Fibroblast of lung (primary cell): ENCODE data around the gene TSPAN3. TPM values are rescaled to one million over a fixed set of nuclear protein-coding genes. Genes with fewer than 3 reads are reported as not detected.
A peak's percentile ranks its signal among the peaks of the same experiment; 100 is the strongest.

Experiments
- DNase-seq, 2 donors: peaks; one replicate each; pipeline versions ENCODE4 v3.0.0 to v3.0.0-alpha.2; 2010; ENCODE audit warnings: low read depth in 2 of 2
- H2AFZ ChIP-seq: 2 replicates; pipeline ENCODE4 v1.5.1; 2012; ENCODE audit warnings: low read length, control low read depth, inconsistent platforms
- H3K27ac ChIP-seq: 2 replicates; pipeline ENCODE4 v1.5.1; 2011; ENCODE audit warnings: low read length, control low read depth; ENCODE audit not compliant: insufficient read depth
- H3K27me3 ChIP-seq: 2 replicates; pipeline ENCODE4 v1.5.1; 2011; ENCODE audit warnings: mild to moderate bottlenecking, low read length; ENCODE audit not compliant: control insufficient read depth, insufficient read depth
- H3K36me3 ChIP-seq: 2 replicates; pipeline ENCODE4 v1.5.1; 2011; ENCODE audit warnings: low read length; ENCODE audit not compliant: control insufficient read depth, insufficient read depth
- H3K4me1 ChIP-seq: 2 replicates; pipeline ENCODE4 v1.5.1; 2011; ENCODE audit warnings: low read length; ENCODE audit not compliant: control insufficient read depth, insufficient read depth; ENCODE audit errors: extremely low read depth
- H3K4me2 ChIP-seq: 2 replicates; pipeline ENCODE4 v1.5.1; 2011; ENCODE audit warnings: low read length, control low read depth; ENCODE audit not compliant: insufficient read depth; ENCODE audit errors: extremely low read depth
- H3K4me3 ChIP-seq, 4 experiments: fragments of 200-600 bp in 1 of 4; sonication (generic) in 1 of 4; replicated peaks in 1 of 4; 2 replicates each; pipeline ENCODE4 v1.5.1; 2011 to 2016; ENCODE audit warnings: low read length in 4 of 4, low read depth in 3 of 4, mild to moderate bottlenecking in 3 of 4, control low read depth in 2 of 4, inconsistent platforms in 1 of 4, mixed read lengths in 1 of 4; ENCODE audit not compliant: insufficient read depth in 1 of 4; ENCODE audit errors: control extremely low read depth in 1 of 4
- H3K79me2 ChIP-seq: 2 replicates; pipeline ENCODE4 v1.5.1; 2012; ENCODE audit warnings: mild to moderate bottlenecking, low read length, inconsistent platforms; ENCODE audit not compliant: control insufficient read depth, insufficient read depth
- H3K9ac ChIP-seq: 2 replicates; pipeline ENCODE4 v1.5.1; 2011; ENCODE audit warnings: mild to moderate bottlenecking, low read length, control low read depth; ENCODE audit not compliant: insufficient read depth
- H3K9me3 ChIP-seq: 2 replicates; pipeline ENCODE4 v1.5.1; 2012; ENCODE audit warnings: low read depth, low read length; ENCODE audit not compliant: control insufficient read depth, insufficient read depth
- H4K20me1 ChIP-seq: 2 replicates; pipeline ENCODE4 v1.5.1; 2011; ENCODE audit warnings: low read length; ENCODE audit not compliant: control insufficient read depth, insufficient read depth; ENCODE audit errors: extremely low read depth
- EZH2 ChIP-seq: IDR thresholded peaks from 2 replicates; pipeline ENCODE4 v1.5.1; 2012; ENCODE audit warnings: low read length, control low read depth, mild to moderate bottlenecking; ENCODE audit errors: missing control alignments
- polyA plus RNA-seq, 2 donors: library from polyadenylated mRNA; depleted of rRNA in 1 of 2; stranded (reverse) in 1 of 2; unstranded in 1 of 2; fragments of >200 nt; gene quantifications; 2 replicates each; pipeline ENCODE4 v1.2.1, GENCODE V29; 2011 to 2012; ENCODE audit warnings: missing spikeins in 1 of 2
- total RNA-seq: library from RNA; depleted of rRNA; stranded (reverse); fragments of >200 nt; gene quantifications from 2 replicates; pipeline ENCODE4 v1.2.1, GENCODE V29; 2014
- TF ChIP-seq, protein P1 (sequence below), 2 donors: IDR thresholded peaks in 1 of 2; conservative IDR thresholded peaks in 1 of 2; 1 replicate in 1 of 2; 2 replicates in 1 of 2; pipeline ENCODE4 v1.5.1; 2011 to 2012; ENCODE audit warnings: low read length in 2 of 2, control low read depth in 1 of 2, inconsistent platforms in 1 of 2, low read depth in 1 of 2, mild to moderate bottlenecking in 1 of 2

Gene TSPAN3
- total and polyA plus RNA-seq, 2 donors (not counting 1 experiment from before 2014, with no cell fraction given), result 225 to 472 TPM

GRCh38 chr15:77020348-77021087 lies 50.4 kb downstream of the TSPAN3 start:
- Histone ChIP-seq H3K27me3 (no peaks in the 10 kb centered on the region), H3K79me2 (no peaks in the 10 kb centered on the region), H3K4me1 (peaks cover 8% of the 10 kb centered on the region), H3K9ac (no peak overlapping the region), H2AFZ (no peak overlapping the region), H4K20me1 (no peaks in the 10 kb centered on the region), H3K4me3 (no peak overlapping the region), H3K9me3 (no peaks in the 10 kb centered on the region), H3K36me3 (no peaks in the 10 kb centered on the region), H3K27ac (no peak overlapping the region), H3K4me2 (no peak overlapping the region)
- TF ChIP-seq, protein P1, sequence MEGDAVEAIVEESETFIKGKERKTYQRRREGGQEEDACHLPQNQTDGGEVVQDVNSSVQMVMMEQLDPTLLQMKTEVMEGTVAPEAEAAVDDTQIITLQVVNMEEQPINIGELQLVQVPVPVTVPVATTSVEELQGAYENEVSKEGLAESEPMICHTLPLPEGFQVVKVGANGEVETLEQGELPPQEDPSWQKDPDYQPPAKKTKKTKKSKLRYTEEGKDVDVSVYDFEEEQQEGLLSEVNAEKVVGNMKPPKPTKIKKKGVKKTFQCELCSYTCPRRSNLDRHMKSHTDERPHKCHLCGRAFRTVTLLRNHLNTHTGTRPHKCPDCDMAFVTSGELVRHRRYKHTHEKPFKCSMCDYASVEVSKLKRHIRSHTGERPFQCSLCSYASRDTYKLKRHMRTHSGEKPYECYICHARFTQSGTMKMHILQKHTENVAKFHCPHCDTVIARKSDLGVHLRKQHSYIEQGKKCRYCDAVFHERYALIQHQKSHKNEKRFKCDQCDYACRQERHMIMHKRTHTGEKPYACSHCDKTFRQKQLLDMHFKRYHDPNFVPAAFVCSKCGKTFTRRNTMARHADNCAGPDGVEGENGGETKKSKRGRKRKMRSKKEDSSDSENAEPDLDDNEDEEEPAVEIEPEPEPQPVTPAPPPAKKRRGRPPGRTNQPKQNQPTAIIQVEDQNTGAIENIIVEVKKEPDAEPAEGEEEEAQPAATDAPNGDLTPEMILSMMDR (conservative IDR thresholded peaks at IDR 0.05 in 1 of 2, IDR thresholded peaks at IDR 0.05 in 1 of 2; ENCODE audit: low read depth in 1 of 2, low read length in 2 of 2), result no peak
- TF ChIP-seq EZH2, result no peak
- no peak for DNase-seq

- no peak overlapping the region for H3K27ac ChIP-seq
- H3K4me2 ChIP-seq, result no peak overlapping the region
- no peak overlapping the region for H3K9ac ChIP-seq
- H3K27me3 ChIP-seq, result no peaks in the 10 kb centered on the region
- no peak overlapping the region for H2AFZ ChIP-seq
- no peak overlapping the region for H3K4me3 ChIP-seq
- H3K4me1 ChIP-seq, result peaks cover 8% of the 10 kb centered on the region
- DNase-seq, result peak in 1 of 2 donors; percentile 46
- TF ChIP-seq, protein P1 (conservative IDR thresholded peaks at IDR 0.05 in 1 of 2, IDR thresholded peaks at IDR 0.05 in 1 of 2; ENCODE audit: low read depth in 1 of 2, low read length in 2 of 2), result no peak
- no peak for TF ChIP-seq EZH2
- no peaks in the 10 kb centered on the region for H3K79me2 ChIP-seq
- no peaks in the 10 kb centered on the region for H4K20me1 ChIP-seq
- H3K9me3 ChIP-seq, result no peaks in the 10 kb centered on the region
- no peaks in the 10 kb centered on the region for H3K36me3 ChIP-seq
Measured at GRCh38 chr15:77019521-77020331, 51.2 kb downstream of the TSPAN3 start.

DNA sequence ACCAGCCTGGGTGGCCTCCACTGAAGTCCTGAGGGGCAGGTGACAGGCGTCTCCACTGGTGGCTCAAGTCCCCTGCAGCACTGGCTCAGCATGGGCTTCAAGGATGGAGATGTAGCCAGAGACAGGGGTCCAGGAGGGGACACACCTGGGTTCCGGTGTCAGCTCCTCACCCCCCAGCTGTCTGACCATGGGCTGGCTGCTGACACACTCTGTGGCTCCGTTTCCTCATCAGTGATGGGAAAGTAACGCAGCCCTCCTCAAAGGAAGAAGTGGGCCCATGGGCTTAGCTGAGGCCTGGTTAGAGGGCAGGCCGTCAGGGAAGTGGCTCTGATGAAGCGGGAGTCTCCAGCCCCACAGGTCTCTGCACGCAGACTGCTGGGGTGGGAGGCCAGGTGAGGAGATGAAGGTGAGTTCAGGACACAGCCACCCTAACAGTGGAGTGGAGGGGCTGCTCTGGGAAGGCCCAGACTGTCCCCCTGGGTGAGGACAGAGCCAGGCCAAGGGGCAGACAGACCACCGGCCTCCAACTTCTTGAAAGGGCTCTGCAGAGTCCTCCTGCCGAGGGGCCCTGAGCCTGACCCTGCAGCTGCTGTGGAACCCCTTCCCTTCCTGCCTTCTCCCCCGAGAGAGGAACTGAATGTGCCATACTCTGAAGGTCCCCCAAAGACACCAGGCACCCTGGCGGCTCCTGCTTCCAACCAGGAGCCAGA lies 52.0 kb downstream of the TSPAN3 start:
- no peak for DNase-seq
- Histone ChIP-seq H3K36me3 (no peaks in the 10 kb centered on the region), H3K4me3 (no peak overlapping the region), H3K27ac (no peak overlapping the region), H2AFZ (no peak overlapping the region), H3K4me2 (no peak overlapping the region), H3K9me3 (no peaks in the 10 kb centered on the region), H3K27me3 (no peaks in the 10 kb centered on the region), H4K20me1 (no peaks in the 10 kb centered on the region), H3K9ac (no peak overlapping the region), H3K79me2 (no peaks in the 10 kb centered on the region), H3K4me1 (peaks cover 8% of the 10 kb centered on the region)
- TF ChIP-seq, protein P1 (conservative IDR thresholded peaks at IDR 0.05 in 1 of 2, IDR thresholded peaks at IDR 0.05 in 1 of 2; ENCODE audit: low read depth in 1 of 2, low read length in 2 of 2), result no peak
- no peak for TF ChIP-seq EZH2
